NCI-H1092 (cell line): ENCODE data around the gene OR51E2.
"Not testable (repeated sequence)": the region's sequence is repeated elsewhere in the genome, so short reads cannot be mapped to it uniquely, and the experiment has no call there.

Experiments
- DNase-seq: peaks from one replicate; lab custom pipeline; 2025; lab: John Stamatoyannopoulos, UW

The OR51E2 gene

GRCh38 chr11:4697585-4697984, at the start of gene OR51E2:
Gene OR51E2, minus strand, starts transcription at chr11:4697853. Its CDS starts 15,142 bp downstream, at chr11:4682711.
- no peak for DNase-seq

DNA sequence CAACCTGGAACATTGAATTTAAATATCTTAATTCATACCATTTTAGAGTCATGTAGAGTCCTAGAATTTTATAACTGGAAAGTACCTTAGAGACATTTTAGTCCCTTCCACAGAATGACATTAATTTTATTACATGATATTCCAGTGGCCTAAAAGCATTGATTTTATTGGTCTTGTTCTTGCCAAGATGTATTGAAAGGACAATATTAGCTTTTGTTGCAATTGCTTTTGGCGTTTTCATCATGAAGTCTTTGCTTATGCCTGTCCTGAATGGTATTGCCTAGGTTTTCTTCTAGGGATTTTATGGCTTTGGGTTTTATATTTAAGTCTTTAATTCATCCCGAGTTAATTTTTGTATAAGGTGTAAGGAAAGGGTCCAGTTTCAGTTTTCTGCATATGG, 43.1 kb upstream of the OR51E2 start:
- no peak for DNase-seq

GRCh38 chr11:4727171-4727570, 29.5 kb upstream of the OR51E2 start:
- no peak for DNase-seq

DNA sequence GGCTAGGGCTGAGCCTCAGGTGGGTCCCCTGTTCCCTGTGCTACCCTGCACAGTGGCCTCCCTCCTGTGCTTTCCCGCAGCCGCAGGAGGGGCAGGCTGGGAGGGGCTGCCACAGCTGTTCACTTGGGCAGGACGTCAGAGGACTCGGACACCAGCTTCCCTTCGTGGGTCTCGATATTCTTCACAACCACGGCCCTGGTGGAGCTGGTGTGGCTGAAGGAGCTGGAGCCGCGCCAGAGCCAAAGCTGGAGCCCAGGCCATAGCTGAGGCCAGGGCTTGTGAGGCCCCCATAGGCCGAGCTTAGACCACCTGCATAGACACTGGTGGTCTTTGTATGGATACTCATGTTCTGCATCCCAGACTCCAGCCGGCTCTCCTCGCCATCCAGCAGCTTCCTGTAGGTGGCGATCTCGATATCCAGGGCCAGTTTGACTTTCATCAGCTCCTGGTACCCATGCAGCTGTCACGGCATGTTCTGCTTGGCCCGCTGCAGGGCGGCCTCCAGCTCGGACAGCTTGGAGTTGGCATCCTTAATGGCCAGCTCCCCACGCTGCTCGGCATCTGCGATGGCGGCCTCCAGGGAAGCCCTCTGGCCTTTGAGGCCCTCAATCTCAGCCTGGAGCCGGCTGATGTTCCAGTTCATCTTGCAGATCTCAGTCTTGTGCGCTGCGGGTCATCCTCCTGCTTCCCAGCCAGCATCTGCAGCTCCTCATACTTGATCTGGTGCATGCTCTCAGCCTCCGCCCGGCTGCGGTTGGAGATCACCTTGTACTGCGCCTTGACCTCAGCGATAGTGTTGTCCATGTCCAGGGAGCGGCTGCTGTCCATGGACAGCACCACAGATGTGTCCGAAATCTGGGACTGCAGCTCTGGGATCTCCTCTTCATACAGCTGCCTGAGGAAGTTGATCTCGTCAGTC, 25.2 kb upstream of the OR51E2 start:
- not testable (repeated sequence) for DNase-seq

GRCh38 chr11:4714300-4714699, 16.6 kb upstream of the OR51E2 start:
- DNase-seq = no peak

DNA sequence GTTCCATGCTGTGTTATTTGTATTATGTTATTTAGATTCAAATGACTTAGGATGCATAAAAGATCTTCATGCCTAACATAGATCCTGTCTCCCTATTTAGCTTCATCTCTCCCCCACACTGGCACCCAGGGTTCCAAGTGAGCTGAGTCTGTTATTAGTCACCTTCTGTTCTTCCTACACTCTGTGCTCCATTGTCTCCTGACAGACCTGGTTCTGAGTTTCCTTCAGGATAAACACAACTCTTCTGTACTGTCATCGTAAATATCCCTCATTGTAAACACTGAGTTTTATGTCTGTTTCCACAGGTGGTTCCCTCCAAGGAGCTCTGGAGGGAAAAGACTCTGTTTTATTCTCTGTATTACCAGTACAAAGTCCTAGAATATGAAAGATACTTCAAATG, 15.6 kb upstream of the OR51E2 start:
- DNase-seq = no peak

GRCh38 chr11:4704790-4705334, 7.2 kb upstream of the OR51E2 start:
- no peak for DNase-seq

GRCh38 chr11:4704054-4704789, 6.6 kb upstream of the OR51E2 start, which contains the start of gene MMP26:
Gene MMP26, plus strand, starts transcription at chr11:4704784.
- peak; percentile 88 for DNase-seq

GRCh38 chr11:4700436-4700820, 2.8 kb upstream of the OR51E2 start:
- no peak for DNase-seq

GRCh38 chr11:4699697-4700435, 2.2 kb upstream of the OR51E2 start:
- no peak for DNase-seq

DNA sequence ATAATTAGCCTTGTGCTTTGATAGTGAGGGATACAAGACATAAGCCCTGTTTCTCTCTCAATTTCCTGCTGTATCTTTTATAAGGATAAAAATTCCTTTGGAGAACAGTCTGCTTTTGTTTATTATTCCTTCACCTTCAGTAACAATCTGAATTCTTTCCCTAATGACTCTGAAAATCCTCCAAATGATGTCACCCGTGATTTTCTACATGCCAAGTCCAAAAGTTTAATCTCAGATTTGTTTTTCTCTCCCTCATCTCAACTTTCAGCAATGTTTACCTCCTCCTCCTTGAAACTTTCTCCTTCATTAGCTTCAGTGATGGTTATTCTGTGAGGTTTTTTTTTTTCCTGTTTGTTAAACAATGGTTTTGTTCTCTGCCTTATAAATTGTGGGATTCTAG, 2.2 kb downstream of the OR51E2 start:
- DNase-seq = no peak

- DNase-seq = peak; percentile 54
These were observed 12.9 kb downstream of the OR51E2 start for GRCh38 chr11:4684631-4685285.

- no peak for DNase-seq
These were observed 14.8 kb downstream of the OR51E2 start for GRCh38 chr11:4682623-4683419.

- DNase-seq = peak; percentile 59
These were observed 17.3 kb downstream of the OR51E2 start for GRCh38 chr11:4680341-4680740.

GRCh38 chr11:4677948-4678347, 19.7 kb downstream of the OR51E2 start:
- peak; percentile 37 for DNase-seq

- no peak for DNase-seq
These were observed 23.9 kb downstream of the OR51E2 start for GRCh38 chr11:4673781-4674180.

- DNase-seq = no peak
These were observed 25.2 kb downstream of the OR51E2 start for GRCh38 chr11:4672470-4672869.

DNA sequence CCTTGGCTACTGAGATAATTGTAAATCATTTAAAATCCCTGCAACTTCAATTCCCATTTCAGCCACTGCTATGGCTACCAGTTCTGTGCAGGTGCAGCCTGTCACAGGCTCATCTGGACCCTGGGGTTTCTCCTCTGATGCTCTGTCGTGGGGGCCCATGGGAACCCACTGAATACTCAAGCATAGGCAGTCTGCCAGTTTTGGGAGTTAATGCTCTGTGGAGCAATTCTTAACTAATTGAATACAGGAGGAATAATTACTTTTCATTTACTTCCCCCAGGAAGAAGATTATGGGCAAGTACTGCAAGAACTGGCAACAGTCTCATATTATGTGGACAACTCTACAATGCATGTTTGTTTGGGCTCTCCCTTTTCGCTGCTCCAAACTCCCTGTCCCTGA, 25.9 kb downstream of the OR51E2 start:
- no peak for DNase-seq

DNA sequence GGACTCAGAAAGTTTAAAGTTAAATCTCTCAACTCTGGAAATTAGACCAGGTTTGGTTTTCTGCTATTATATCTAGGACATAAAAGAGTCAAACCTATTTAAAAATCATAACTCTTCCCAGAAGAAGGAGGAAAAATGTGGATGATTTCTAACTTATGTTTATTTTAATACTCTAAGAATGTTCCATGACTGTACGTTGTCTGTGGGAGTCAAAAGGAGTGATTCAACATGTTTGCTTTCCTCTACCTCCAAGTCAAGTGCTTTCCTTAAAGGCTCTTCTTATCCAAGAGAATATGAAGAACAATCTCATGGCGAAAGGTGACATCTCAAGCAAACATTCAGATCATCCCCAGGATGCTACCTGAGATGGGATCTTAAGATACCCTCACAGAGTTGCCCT, 32.2 kb downstream of the OR51E2 start:
- DNase-seq = no peak

- DNase-seq = no peak
These were observed 32.9 kb downstream of the OR51E2 start for GRCh38 chr11:4664786-4665185.

GRCh38 chr11:4664183-4664582, 33.5 kb downstream of the OR51E2 start:
- DNase-seq = no peak
